ENCODE results near the gene CUBN. TPM values are rescaled to one million over a fixed set of nuclear protein-coding genes. Genes with fewer than 3 reads are reported as not detected.

The CUBN gene
- total RNA-seq, 2 donors from 2014 or later: 0.65 to 0.76 TPM

- ATAC-seq (replicated peaks in 1 of 2): peak; percentile 67 to 68
- H3K4me3 Mint-ChIP-seq: peak overlapping the region; percentile 78 to 86
- peaks cover 37% of the 10 kb centered on the region for H3K27me3 Mint-ChIP-seq (ENCODE audit: low read depth)
- DNase-seq: peak; percentile 26 to 31
- no peaks in the 10 kb centered on the region for H3K9me3 Mint-ChIP-seq
- H3K36me3 Mint-ChIP-seq (ENCODE audit: insufficient read depth in 2 of 2): peaks cover 3 to 9% of the 10 kb centered on the region in 2 donors
- H3K4me1 Mint-ChIP-seq (ENCODE audit: low read depth): peaks cover 45% of the 10 kb centered on the region
- H3K27ac Mint-ChIP-seq: peak overlapping the region; percentile 94
Measured at GRCh38 chr10:17001961-17002749, 127.5 kb downstream of the CUBN start.

DNA sequence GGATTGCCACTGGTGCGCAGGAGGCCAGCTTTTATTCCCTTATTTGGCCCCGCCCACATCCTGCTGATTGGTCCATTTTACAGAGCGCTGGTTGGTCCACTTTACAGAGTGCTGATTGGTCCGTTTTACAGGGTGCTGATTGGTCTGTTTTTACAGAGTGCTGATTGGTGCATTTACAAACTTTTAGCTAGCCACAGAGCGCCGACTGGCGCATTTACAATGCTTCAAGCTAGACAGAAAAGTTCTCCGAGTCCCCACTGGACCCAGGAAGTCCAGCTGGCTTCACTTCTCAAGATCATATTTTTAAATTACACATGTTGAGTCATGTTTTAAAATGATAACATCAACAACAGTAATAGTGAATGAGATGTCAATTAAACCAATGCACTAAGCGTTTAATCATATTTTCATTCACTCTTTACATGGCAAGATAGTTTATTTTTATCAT is 128.3 kb downstream of the CUBN start:
- ATAC-seq (replicated peaks in 1 of 2): no peak
- no peak overlapping the region for H3K4me3 Mint-ChIP-seq
- H3K9me3 Mint-ChIP-seq: no peaks in the 10 kb centered on the region
- DNase-seq: no peak
- peaks cover 45% of the 10 kb centered on the region for H3K4me1 Mint-ChIP-seq (ENCODE audit: low read depth)
- peaks cover 2 to 7% of the 10 kb centered on the region in 2 donors for H3K36me3 Mint-ChIP-seq (ENCODE audit: insufficient read depth in 2 of 2)
- H3K27ac Mint-ChIP-seq: no peak overlapping the region
- peaks cover 36% of the 10 kb centered on the region for H3K27me3 Mint-ChIP-seq (ENCODE audit: low read depth)

DNA sequence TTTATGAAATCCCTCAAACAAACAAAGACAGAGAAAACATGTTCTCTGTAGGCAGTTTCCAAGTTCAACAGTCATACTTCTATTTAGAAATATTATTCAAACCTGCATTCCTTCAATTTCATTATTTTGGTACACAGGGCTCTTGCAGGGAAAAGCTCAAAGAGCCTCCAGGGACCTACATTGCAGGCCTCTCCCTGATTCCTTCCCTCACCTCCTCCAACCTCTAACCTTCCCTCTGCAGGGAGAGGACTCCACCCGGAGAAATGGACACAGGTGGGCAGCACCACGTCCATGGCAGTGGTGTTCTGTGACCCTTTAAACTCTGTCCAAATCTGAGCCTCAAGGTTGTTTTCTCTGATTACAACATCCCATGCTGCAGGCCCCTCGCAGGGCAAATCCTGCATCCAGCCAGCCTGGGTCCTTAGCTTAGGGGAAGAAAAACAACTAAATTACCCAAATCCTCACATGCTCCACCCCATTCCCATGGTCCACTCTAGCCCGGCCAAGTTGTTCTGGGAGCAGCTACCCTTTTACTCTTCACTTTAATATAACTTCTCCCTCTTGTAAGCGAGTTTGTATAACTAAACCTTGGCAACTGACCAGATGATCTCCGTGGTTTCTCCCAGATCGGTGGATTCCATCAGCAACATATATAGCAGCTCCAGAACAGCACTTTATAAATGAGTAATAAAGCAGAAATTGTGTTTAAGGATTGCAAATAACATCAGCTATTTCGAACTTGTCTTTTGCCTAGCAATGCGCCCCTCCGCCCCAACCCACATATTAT is 129.8 kb downstream of the CUBN start:
- Mint-ChIP-seq H3K4me3 (no peak overlapping the region), H3K36me3 (ENCODE audit: insufficient read depth in 2 of 2) (peaks cover under 1 to 2% of the 10 kb centered on the region in 2 donors), H3K27ac (no peak overlapping the region), H3K4me1 (ENCODE audit: low read depth) (peaks cover 53% of the 10 kb centered on the region), H3K9me3 (no peaks in the 10 kb centered on the region), H3K27me3 (ENCODE audit: low read depth) (peaks cover 22% of the 10 kb centered on the region)
- DNase-seq (no peak), ATAC-seq (replicated peaks in 1 of 2) (no peak)

GRCh38 chr10:16996530-16996964 is 133.1 kb downstream of the CUBN start:
- H3K36me3 Mint-ChIP-seq (ENCODE audit: insufficient read depth in 2 of 2): no peaks in the 10 kb centered on the region
- H3K27me3 Mint-ChIP-seq (ENCODE audit: low read depth): peaks cover 9% of the 10 kb centered on the region
- H3K4me1 Mint-ChIP-seq (ENCODE audit: low read depth): peaks cover 20% of the 10 kb centered on the region
- DNase-seq (no peak), ATAC-seq (replicated peaks in 1 of 2) (no peak)
- peak overlapping the region; percentile 31 for H3K27ac Mint-ChIP-seq
- peak overlapping the region in 1 of 2 donors; percentile 37 for H3K4me3 Mint-ChIP-seq
- no peaks in the 10 kb centered on the region for H3K9me3 Mint-ChIP-seq

- peak overlapping the region in 1 of 2 donors; percentile 37 for H3K4me3 Mint-ChIP-seq
- H3K36me3 Mint-ChIP-seq (ENCODE audit: insufficient read depth in 2 of 2): no peaks in the 10 kb centered on the region
- peaks cover 15% of the 10 kb centered on the region for H3K4me1 Mint-ChIP-seq (ENCODE audit: low read depth)
- DNase-seq (no peak), ATAC-seq (replicated peaks in 1 of 2) (no peak)
- peaks cover 0 to 1% of the 10 kb centered on the region in 2 donors for H3K9me3 Mint-ChIP-seq
- peaks cover 9% of the 10 kb centered on the region for H3K27me3 Mint-ChIP-seq (ENCODE audit: low read depth)
- peak overlapping the region; percentile 31 for H3K27ac Mint-ChIP-seq
Measured at GRCh38 chr10:16995867-16996529, 133.6 kb downstream of the CUBN start.

- Mint-ChIP-seq H3K9me3 (peaks cover 0 to 1% of the 10 kb centered on the region in 2 donors), H3K4me1 (ENCODE audit: low read depth) (peaks cover 14% of the 10 kb centered on the region), H3K27me3 (ENCODE audit: low read depth) (no peaks in the 10 kb centered on the region), H3K4me3 (no peak overlapping the region), H3K27ac (no peak overlapping the region), H3K36me3 (ENCODE audit: insufficient read depth in 2 of 2) (no peaks in the 10 kb centered on the region)
- no peak for ATAC-seq (replicated peaks in 1 of 2)
- no peak for DNase-seq
Measured at GRCh38 chr10:16993186-16993585, 136.4 kb downstream of the CUBN start.

DNA sequence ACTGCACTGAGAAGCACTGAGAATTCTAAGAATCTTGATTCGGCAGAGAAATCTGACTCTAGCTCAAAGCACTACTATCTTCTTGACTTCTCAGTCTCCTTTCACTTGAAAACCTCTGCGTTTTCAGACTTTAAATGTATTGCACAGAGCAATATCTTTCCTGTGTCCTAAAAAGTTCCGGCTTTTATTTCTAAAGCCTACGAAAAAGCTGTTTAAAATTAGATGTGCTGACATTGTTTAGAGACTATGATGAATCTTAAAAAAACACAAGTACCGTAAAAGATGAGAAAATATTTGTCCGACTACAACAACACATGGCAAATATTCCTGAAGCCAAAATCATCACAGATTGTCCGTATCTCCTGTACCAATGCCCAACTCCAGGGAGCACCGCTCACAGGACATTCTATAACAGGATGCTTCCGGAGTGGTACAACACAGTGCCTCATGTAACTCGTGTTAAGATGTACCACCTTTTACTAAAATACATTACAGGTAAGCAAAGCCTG is 136.9 kb downstream of the CUBN start:
- Mint-ChIP-seq H3K27ac (no peak overlapping the region), H3K36me3 (ENCODE audit: insufficient read depth in 2 of 2) (no peaks in the 10 kb centered on the region), H3K27me3 (ENCODE audit: low read depth) (no peaks in the 10 kb centered on the region), H3K9me3 (peaks cover 0 to 1% of the 10 kb centered on the region in 2 donors), H3K4me3 (no peak overlapping the region), H3K4me1 (ENCODE audit: low read depth) (peaks cover 14% of the 10 kb centered on the region)
- no peak for DNase-seq
- no peak for ATAC-seq (replicated peaks in 1 of 2)

- Mint-ChIP-seq H3K4me3 (no peak overlapping the region), H3K4me1 (ENCODE audit: low read depth) (peaks cover 8% of the 10 kb centered on the region), H3K9me3 (peaks cover 0 to 1% of the 10 kb centered on the region in 2 donors), H3K27ac (no peak overlapping the region), H3K27me3 (ENCODE audit: low read depth) (no peaks in the 10 kb centered on the region), H3K36me3 (ENCODE audit: insufficient read depth in 2 of 2) (no peaks in the 10 kb centered on the region)
- ATAC-seq (replicated peaks in 1 of 2) (no peak), DNase-seq (no peak)
Measured at GRCh38 chr10:16991011-16991410, 138.6 kb downstream of the CUBN start.

DNA sequence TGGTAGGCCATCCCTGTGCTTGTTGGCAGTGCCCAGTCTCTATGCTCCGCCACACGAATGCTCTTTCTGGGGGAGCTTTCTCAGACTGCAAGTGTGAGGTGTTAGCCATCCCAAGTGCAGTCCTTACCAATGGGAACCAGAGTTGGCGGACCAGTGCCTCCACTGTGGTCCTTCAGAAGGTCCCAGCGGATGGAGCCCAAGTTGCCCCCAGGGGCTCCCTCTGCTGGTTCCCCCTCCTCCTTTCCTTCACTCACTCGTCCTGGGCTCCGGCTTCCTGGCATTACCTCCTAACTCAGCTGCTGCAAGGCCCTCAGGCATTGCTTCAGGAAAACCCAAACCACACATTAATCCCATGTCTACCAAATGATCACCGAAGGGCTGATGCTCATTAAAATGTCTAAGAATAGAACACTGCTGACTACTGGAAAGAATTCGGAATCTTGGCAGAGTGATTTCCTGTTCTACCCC is 139.8 kb downstream of the CUBN start:
- no peak overlapping the region for H3K4me3 Mint-ChIP-seq
- peaks cover 0 to 1% of the 10 kb centered on the region in 2 donors for H3K9me3 Mint-ChIP-seq
- H3K27me3 Mint-ChIP-seq (ENCODE audit: low read depth): no peaks in the 10 kb centered on the region
- no peak for DNase-seq
- H3K4me1 Mint-ChIP-seq (ENCODE audit: low read depth): no peaks in the 10 kb centered on the region
- no peaks in the 10 kb centered on the region for H3K36me3 Mint-ChIP-seq (ENCODE audit: insufficient read depth in 2 of 2)
- H3K27ac Mint-ChIP-seq: no peak overlapping the region
- no peak for ATAC-seq (replicated peaks in 1 of 2)

DNA sequence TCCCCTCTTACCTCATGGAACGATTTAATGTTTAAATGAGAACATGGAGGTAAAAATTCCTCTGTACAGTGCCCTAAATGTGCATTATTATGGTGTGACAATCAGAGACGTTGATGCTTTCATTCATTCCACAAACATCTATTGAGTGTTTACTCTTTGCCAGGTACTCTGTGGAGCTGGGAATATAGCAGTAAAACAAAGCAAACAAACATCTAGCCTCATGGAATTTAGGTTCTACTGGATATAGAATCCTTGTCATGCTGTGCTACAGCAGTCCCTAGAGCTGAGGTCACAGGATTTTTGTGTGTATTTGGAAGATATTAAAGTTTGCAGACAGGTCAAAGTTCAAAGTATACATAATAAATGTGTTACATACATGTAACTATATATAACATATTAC is 140.7 kb downstream of the CUBN start:
- Mint-ChIP-seq H3K27ac (no peak overlapping the region), H3K36me3 (ENCODE audit: insufficient read depth in 2 of 2) (no peaks in the 10 kb centered on the region), H3K9me3 (peaks cover 0 to 1% of the 10 kb centered on the region in 2 donors), H3K27me3 (ENCODE audit: low read depth) (no peaks in the 10 kb centered on the region), H3K4me3 (no peak overlapping the region), H3K4me1 (ENCODE audit: low read depth) (no peaks in the 10 kb centered on the region)
- no peak for ATAC-seq (replicated peaks in 1 of 2)
- no peak for DNase-seq

- H3K9me3 Mint-ChIP-seq: peaks cover 0 to 1% of the 10 kb centered on the region in 2 donors
- no peak overlapping the region for H3K27ac Mint-ChIP-seq
- H3K36me3 Mint-ChIP-seq (ENCODE audit: insufficient read depth in 2 of 2): no peaks in the 10 kb centered on the region
- DNase-seq: no peak
- no peak for ATAC-seq (replicated peaks in 1 of 2)
- H3K4me3 Mint-ChIP-seq: no peak overlapping the region
- H3K27me3 Mint-ChIP-seq (ENCODE audit: low read depth): no peaks in the 10 kb centered on the region
- H3K4me1 Mint-ChIP-seq (ENCODE audit: low read depth): no peaks in the 10 kb centered on the region
Measured at GRCh38 chr10:16987976-16988610, 141.5 kb downstream of the CUBN start.

DNA sequence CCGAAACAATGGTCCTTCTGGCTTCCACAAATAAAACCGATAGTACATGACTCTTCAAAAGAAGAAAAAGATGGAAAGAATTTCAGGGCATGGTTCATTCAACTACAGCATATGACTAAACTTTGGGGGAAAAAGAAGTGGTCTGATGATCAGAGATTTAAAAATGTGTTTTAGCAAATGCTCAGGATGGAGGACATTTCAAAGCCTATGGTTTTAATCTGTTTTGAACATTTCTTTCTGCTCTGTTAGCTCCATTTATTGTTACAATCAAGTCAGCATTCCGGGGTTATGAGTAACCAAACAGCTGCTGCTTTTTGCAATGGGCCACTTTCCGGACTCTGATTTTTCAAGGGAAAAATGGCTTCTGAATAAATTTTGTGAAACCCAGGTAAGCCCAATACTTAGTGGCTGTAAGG is 142.4 kb downstream of the CUBN start:
- no peak overlapping the region for H3K4me3 Mint-ChIP-seq
- ATAC-seq (replicated peaks in 1 of 2) (no peak), DNase-seq (no peak)
- no peaks in the 10 kb centered on the region for H3K4me1 Mint-ChIP-seq (ENCODE audit: low read depth)
- no peaks in the 10 kb centered on the region for H3K27me3 Mint-ChIP-seq (ENCODE audit: low read depth)
- H3K36me3 Mint-ChIP-seq (ENCODE audit: insufficient read depth in 2 of 2): no peaks in the 10 kb centered on the region
- peaks cover 0 to 1% of the 10 kb centered on the region in 2 donors for H3K9me3 Mint-ChIP-seq
- H3K27ac Mint-ChIP-seq: no peak overlapping the region

Data from activated T-cell treated with anti-CD3 and anti-CD28 coated beads, Interleukin-2, amount 50 U/mL, for 72 hours (primary cell).